Endothelial cell of coronary artery (primary cell): ENCODE data around the gene CYP27C1. TPM values are rescaled to one million over a fixed set of nuclear protein-coding genes. Genes with fewer than 3 reads are reported as not detected.

Experiments
- total RNA-seq: library from RNA; depleted of rRNA; stranded (reverse); fragments of >200 nt; gene quantifications from 2 replicates; pipeline ENCODE4 v1.2.3, GENCODE V29; 2014

CYP27C1 gene
- total RNA-seq = under 0.01 and 0.28 TPM in 2 replicates

GRCh38 chr2:127220102-127220767 is at the start of gene CYP27C1:
TSS of gene CYP27C1 (minus strand) at chr2:127220299. CDS start at chr2:127220270, 29 bp downstream.

Other genes with a start within 250 kb of the CYP27C1 start
- gene BIN1, start 113.1 kb downstream of the CYP27C1 start, total RNA-seq = 68.0 and 70.7 TPM in 2 replicates
- gene ERCC3, start 73.8 kb upstream of the CYP27C1 start, total RNA-seq = 30.0 and 37.6 TPM in 2 replicates
- 10.1 and 14.4 TPM in 2 replicates for gene MAP3K2, start 167.7 kb upstream of the CYP27C1 start, total RNA-seq
- not detected in 2 replicates for gene PROC, start 198.1 kb upstream of the CYP27C1 start, total RNA-seq